Aorta (tissue), 5 donors: ENCODE data around the gene BMPR2. TPM values are rescaled to one million over a fixed set of nuclear protein-coding genes. Genes with fewer than 3 reads are reported as not detected.
"Not testable (repeated sequence)": the region's sequence is repeated elsewhere in the genome, so short reads cannot be mapped to it uniquely, and the experiment has no call there.

Source experiments
- ATAC-seq: fragments of 200-7000 bp; cut with Tn5 transposase; one replicate; pipeline ENCODE4 v1.9.1; 2022; ENCODE audit warnings: moderate library complexity; ENCODE audit not compliant: low FRiP score
- DNase-seq, 2 donors: peaks; one replicate each; pipeline ENCODE4 v3.0.0-alpha.2; 2020
- H3K27ac ChIP-seq, 2 donors: one replicate each; pipeline ENCODE4 v1.5.1; 2013; ENCODE audit warnings: low read length in 2 of 2, mild to moderate bottlenecking in 2 of 2, moderate library complexity in 2 of 2, control low read depth in 1 of 2, inconsistent platforms in 1 of 2, low read depth in 1 of 2
- H3K27me3 ChIP-seq, 2 donors: one replicate each; pipeline ENCODE4 v1.6.1; 2013; ENCODE audit warnings: control low read depth in 1 of 2, low read length in 1 of 2, mild to moderate bottlenecking in 1 of 2, moderate library complexity in 1 of 2; ENCODE audit not compliant: insufficient read depth in 2 of 2, control insufficient read depth in 1 of 2
- H3K36me3 ChIP-seq, 2 donors: one replicate each; pipeline ENCODE4 v1.6.1; 2013; ENCODE audit warnings: control low read depth in 1 of 2, low read length in 1 of 2, mild to moderate bottlenecking in 1 of 2; ENCODE audit not compliant: insufficient read depth in 2 of 2, control insufficient read depth in 1 of 2
- H3K4me1 ChIP-seq, 2 donors: one replicate each; pipeline ENCODE4 v1.6.1; 2013; ENCODE audit warnings: low read length in 2 of 2, control low read depth in 1 of 2, mild to moderate bottlenecking in 1 of 2, moderate library complexity in 1 of 2; ENCODE audit not compliant: insufficient read depth in 2 of 2, control insufficient read depth in 1 of 2
- H3K4me3 ChIP-seq, 2 donors: one replicate each; pipeline ENCODE4 v1.5.1; 2013; ENCODE audit warnings: low read length in 2 of 2, control low read depth in 1 of 2, mild to moderate bottlenecking in 1 of 2
- H3K9me3 ChIP-seq: one replicate; pipeline ENCODE4 v1.6.1; 2013; ENCODE audit warnings: mild to moderate bottlenecking, low read length; ENCODE audit not compliant: control insufficient read depth
- WGBS, 2 donors: extraction: QIAGEN DNeasy Blood & Tissue Kit; methylation state at CpG; one replicate each; pipeline ENCODE4 v1.1.7; 2013; 5-methylcytosine and 5-hydroxymethylcytosine counted together
- intact Hi-C, 2 donors: fragments of 100-400 bp; cut with DNase I; formaldehyde crosslinking; loops; one replicate each; pipeline versions ENCODE4 v1.14.2 to v1.15.0; 2022
- polyA plus RNA-seq, 2 donors: library from polyadenylated mRNA; stranded (reverse); fragments of 200-250 nt; gene quantifications; one replicate each; pipeline ENCODE4 v1.2.3, GENCODE V29; 2013
- total RNA-seq, 2 donors: library from RNA; stranded (reverse); fragmentation: NEBNext Ultra II Directional; extraction: Animal tissue kit (Norgen Biotek cat#: 25700); gene quantifications; one replicate each; pipeline ENCODE4 v1.2.1, GENCODE V29; 2021
- donor health status: healthy with polysubstance abuse.
- donor health status: Bipolar disorder and iron deficiency.
- donor health status: DM: no; HTN: no; CAD: no.
- donor health status: DM: no; HTN: no; CAD: no.
- donor health status: DM: yes; HTN: yes; CAD: no.

Gene BMPR2
- total and polyA plus RNA-seq, 4 donors, result 7.9 to 123 (median 60.1) TPM

DNA sequence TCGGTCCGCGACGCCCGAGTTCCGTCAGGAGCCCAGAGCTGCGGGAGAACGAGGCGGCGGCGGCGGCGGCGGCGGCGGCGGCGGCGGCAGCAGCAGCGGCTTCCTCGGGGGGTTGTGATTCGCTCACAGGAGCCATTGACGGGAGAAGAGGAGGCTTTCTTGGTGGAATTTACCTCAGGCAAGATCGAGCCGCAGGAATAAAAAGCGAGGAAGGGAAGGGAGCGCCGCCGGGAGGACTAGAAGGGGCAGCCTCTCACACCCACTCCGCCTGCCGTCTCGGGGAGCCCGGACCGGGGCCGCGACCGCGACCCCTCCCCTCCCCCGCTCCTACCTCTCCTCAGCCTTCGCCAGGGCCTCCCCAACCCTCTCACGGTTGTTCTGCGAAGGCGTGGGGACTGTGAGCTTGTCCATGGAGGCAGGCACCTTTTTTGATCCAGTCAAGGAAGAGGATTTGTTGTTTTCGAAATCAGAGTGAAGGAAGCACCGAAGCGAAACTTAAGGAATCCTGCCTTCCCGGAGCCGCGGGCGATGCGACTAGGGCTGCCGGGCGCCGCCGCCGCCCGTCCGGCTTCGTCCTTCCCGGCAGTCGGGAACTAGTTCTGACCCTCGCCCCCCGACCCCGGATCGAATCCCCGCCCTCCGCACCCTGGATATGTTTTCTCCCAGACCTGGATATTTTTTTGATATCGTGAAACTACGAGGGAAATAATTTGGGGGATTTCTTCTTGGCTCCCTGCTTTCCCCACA, 506 bp downstream of the BMPR2 start:
- WGBS, 2 donors, result 0% methylated on average over 49 to 69 of the region's 69 CpGs
- peak overlapping the region; percentile 93 to 94 for H3K4me3 ChIP-seq
- H3K9me3 ChIP-seq, result no peaks in the 10 kb centered on the region
- ATAC-seq, result peak; percentile 39
- peak overlapping the region; percentile 96 to 99 for H3K27ac ChIP-seq
- no peaks in the 10 kb centered on the region for H3K27me3 ChIP-seq
- H3K4me1 ChIP-seq, result peaks cover 0 to 3% of the 10 kb centered on the region in 2 donors
- H3K36me3 ChIP-seq, result no peaks in the 10 kb centered on the region
- intact Hi-C loops, result loop anchor here (2.0 to 10.0 kb wide), 4 partner anchors 51 to 168 kb away; partner anchors contain the start of gene NOP58 (in 1 of the 2)
- DNase-seq, result peak; percentile 61 to 81

DNA sequence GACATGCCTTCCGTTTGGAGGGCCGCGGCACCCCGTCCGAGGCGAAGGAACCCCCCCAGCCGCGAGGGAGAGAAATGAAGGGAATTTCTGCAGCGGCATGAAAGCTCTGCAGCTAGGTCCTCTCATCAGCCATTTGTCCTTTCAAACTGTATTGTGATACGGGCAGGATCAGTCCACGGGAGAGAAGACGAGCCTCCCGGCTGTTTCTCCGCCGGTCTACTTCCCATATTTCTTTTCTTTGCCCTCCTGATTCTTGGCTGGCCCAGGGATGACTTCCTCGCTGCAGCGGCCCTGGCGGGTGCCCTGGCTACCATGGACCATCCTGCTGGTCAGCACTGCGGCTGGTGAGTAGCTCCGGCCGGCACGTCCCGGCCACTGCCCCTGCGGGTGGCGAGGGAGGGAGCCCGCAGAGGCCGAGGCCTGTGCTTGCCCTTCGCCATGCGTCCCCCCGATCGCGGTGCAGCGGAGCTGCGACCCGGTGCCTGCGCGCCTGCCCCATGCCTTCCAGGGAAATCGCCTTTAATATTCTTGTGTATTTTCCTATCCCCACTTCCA, 1.2 kb downstream of the BMPR2 start:
- H3K36me3 ChIP-seq, result no peaks in the 10 kb centered on the region
- H3K27ac ChIP-seq, result peak overlapping the region; percentile 96 to 99
- H3K9me3 ChIP-seq, result no peaks in the 10 kb centered on the region
- peak; percentile 49 for ATAC-seq
- no peaks in the 10 kb centered on the region for H3K27me3 ChIP-seq
- peak overlapping the region; percentile 93 to 94 for H3K4me3 ChIP-seq
- H3K4me1 ChIP-seq, result peaks cover 0 to 3% of the 10 kb centered on the region in 2 donors
- intact Hi-C loops, result loop anchor here (2.0 to 10.0 kb wide), 4 partner anchors 50 to 168 kb away; partner anchors contain the start of gene NOP58 (in 1 of the 2)
- DNase-seq, result peak; percentile 75 to 85
- 0 to 1% methylated on average over 38 of the region's 38 CpGs for whole genome bisulfite sequencing, 2 donors

DNA sequence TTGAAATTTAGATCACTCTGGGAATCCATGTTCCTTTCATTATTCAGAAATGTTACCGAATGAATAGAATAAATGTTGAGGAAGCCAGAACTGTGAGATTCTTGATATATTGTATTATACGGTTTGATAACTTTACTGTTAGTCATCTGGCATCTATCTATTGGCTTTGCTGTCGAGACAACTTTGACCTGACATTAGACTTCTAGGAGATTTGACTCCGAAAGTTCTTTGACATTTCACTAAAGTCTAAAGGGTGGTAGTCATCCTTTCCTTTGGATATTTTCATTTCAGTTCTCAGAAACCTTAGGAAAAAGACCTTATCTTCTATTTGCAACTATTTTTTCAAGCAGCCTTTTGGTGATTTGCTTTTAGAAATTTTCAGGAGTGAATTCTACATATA, 1.9 kb downstream of the BMPR2 start:
- DNase-seq (no peak), ATAC-seq (no peak)
- Histone ChIP-seq H3K27me3 (no peaks in the 10 kb centered on the region), H3K27ac (no peak overlapping the region), H3K4me3 (peak overlapping the region; percentile 93 to 94), H3K4me1 (peaks cover 0 to 3% of the 10 kb centered on the region in 2 donors), H3K36me3 (no peaks in the 10 kb centered on the region), H3K9me3 (no peaks in the 10 kb centered on the region)
- intact Hi-C loops, result loop anchor here (5.0 to 10.0 kb wide), 3 partner anchors 49 to 167 kb away; partner anchors contain the start of gene NOP58 (in 1 of the 2)
- 2% methylated on average over 4 of the region's 4 CpGs for WGBS, 2 donors

DNA sequence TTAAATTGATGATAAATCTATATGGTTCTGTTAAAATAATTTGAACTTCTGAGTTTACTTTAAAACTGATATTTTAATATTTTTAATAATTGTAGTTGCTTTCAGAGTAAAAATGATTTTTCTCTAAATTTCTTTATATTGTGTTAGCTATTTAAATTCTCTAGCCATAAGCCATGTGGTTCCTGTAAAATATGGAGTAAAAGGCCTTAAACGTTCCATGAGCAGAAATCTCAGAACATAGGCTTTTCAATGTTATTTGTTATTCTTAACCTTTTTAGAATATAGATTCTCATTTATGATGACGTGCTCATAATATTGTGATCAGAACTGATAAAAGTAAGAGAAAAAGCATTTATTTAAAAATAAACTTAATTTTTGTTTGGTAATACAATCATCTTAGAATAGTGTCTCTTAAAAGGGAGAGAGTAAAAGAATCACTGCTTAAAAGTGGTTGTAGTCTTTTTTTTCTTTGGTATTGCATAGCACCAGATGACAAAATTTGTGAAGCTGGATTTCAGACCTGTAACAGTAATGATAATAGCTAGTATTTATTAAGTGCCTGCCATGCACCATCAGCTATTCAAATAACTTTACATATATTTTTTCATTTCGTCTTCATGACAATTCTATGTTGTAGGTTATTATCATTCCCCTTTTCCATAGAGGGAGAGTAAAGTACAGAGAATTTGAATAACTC, 2.7 kb downstream of the BMPR2 start:
- Histone ChIP-seq H3K4me1 (peaks cover 0 to 3% of the 10 kb centered on the region in 2 donors), H3K27me3 (no peaks in the 10 kb centered on the region), H3K36me3 (no peaks in the 10 kb centered on the region), H3K27ac (no peak overlapping the region), H3K9me3 (no peaks in the 10 kb centered on the region), H3K4me3 (peak overlapping the region; percentile 65 to 78)
- ATAC-seq, result no peak
- intact Hi-C loops, result loop anchor here (5.0 to 10.0 kb wide), 3 partner anchors 48 to 166 kb away; partner anchors contain the start of gene NOP58 (in 1 of the 2)
- no peak for DNase-seq
- WGBS, 2 donors, result 2 to 3% methylated on average over 3 of the region's 3 CpGs

DNA sequence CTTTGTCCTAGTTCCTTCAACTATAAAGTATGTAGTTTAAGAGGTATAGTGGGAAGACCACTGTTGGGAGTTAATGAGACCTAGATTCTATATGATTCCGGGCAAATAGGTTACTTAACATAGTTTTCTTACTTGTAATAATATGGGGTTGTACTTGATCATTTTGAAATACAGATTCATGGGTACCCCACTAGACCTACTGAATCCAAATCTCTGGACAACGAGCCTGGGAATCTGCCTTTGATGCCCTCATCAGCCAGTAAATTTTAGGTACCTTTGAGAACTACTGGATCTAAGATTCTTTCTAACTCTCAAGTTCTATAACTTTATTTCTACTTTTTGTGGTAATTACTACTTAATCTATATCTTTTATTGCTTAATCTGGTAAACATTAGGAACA, 6.6 kb downstream of the BMPR2 start:
- Histone ChIP-seq H3K4me3 (no peak overlapping the region), H3K4me1 (peaks cover 0 to 3% of the 10 kb centered on the region in 2 donors), H3K9me3 (no peaks in the 10 kb centered on the region), H3K27me3 (no peaks in the 10 kb centered on the region), H3K36me3 (no peaks in the 10 kb centered on the region), H3K27ac (no peak overlapping the region)
- DNase-seq (no peak), ATAC-seq (no peak)
- intact Hi-C loops, result no loop called here
- 89% methylated on average over 2 of the region's 2 CpGs for WGBS, 2 donors

DNA sequence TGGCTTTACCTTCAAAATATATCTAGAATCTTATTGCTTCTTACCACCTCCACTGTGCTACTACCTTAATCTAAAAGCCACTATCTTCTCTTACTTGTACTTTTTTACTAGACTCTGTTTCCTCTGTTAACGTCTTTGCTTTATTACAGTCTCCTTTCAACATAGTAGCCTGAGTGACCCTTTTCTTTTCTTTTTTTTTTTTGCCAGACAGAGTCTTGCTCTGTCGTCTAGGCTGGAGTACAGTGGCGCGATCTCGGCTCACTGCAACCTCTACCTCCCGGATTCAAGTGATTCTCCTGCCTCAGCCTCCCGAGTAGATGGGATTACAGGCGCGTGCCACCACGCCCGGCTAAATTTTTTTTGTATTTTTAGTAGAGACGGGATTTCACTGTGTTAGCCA, 10.4 kb downstream of the BMPR2 start:
- H3K4me1 ChIP-seq, H3K9me3 ChIP-seq, H3K27ac ChIP-seq, H3K4me3 ChIP-seq, ATAC-seq, DNase-seq, H3K36me3 ChIP-seq, H3K27me3 ChIP-seq, intact Hi-C loops: not testable (repeated sequence)
- 79% methylated on average over 12 of the region's 12 CpGs for WGBS, 2 donors

DNA sequence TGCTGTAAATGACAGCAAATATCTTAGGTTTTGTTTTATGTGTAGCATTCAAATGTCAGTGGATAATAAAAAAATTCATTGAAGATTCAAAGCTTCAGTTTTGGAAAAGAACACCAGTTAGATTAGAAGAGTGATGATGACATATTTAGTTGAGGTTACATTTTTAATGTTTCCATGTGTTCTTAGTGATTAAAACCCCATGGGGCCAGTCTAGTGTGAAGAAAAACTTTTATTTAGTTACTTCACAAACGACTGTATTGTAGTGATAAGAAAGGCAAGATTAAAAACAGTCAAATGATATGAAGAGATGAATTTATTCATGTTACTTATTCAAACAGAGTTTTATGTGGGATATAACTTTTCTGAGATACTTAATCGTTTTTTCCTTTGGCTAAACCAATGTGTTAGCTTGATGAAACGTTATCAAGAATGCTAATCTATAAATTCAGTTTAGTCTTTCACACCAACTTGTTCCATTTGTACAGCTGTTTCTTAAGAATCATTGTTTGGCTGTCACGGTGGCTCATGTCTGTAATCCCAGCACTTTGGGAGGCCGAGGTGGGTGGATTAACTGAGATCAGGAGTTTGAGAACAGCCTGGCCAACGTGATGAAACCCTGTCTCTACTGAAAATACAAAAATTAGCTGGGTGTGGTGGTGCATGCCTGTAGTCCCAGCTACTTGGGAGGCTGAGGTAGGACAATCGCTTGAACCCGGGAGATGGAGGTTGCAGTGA, 11.6 kb downstream of the BMPR2 start:
- ATAC-seq (no peak), DNase-seq (no peak)
- Histone ChIP-seq H3K4me1 (no peaks in the 10 kb centered on the region), H3K27me3 (no peaks in the 10 kb centered on the region), H3K9me3 (no peaks in the 10 kb centered on the region), H3K36me3 (no peaks in the 10 kb centered on the region), H3K27ac (no peak overlapping the region), H3K4me3 (no peak overlapping the region)
- intact Hi-C loops, result no loop called here
- WGBS, 2 donors, result 45 to 51% methylated on average over 8 of the region's 8 CpGs

DNA sequence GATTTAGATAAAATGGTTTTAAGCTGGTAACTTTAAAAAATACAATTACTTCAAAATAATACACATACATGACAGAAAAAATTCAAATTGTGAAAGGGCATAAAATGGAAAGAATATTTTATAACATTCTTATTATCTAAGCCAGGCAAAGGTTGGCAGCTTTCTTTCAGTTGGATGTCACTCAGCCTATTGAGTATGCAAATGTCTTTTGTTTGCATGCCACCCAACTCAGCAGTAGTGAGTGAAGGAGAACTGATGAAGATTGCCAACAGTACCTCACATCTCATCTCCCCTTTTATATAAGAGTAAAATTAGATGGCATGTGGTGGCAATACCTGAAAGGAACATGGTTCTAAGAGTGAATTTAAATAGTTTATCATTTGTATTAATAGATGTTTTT, 24.8 kb downstream of the BMPR2 start:
- Histone ChIP-seq H3K27me3 (no peaks in the 10 kb centered on the region), H3K27ac (no peak overlapping the region), H3K4me1 (no peaks in the 10 kb centered on the region), H3K36me3 (no peaks in the 10 kb centered on the region), H3K4me3 (no peak overlapping the region), H3K9me3 (no peaks in the 10 kb centered on the region)
- ATAC-seq (no peak), DNase-seq (no peak)
- intact Hi-C loops, result no loop called here
